HCT116 (cell line): Measurements from ENCODE around the gene RGL2. TPM values are rescaled to one million over a fixed set of nuclear protein-coding genes. Genes with fewer than 3 reads are reported as not detected.

Experiments
- ATAC-seq: fragments of 200-7000 bp; cut with Tn5 transposase; 2 replicates; pipeline ENCODE4 v1.9.1; 2020; ENCODE audit warnings: mild to moderate bottlenecking, moderate library complexity
- BruUV-seq: library from RNA; stranded (reverse); fragments of 400-500 nt; replicated peaks from 2 replicates; lab custom pipeline; 2021; lab: Mats Ljungman, UMichigan
- CTCF ChIA-PET: fragments of 300-600 bp; sonication (Branson Sonifier 250); formaldehyde crosslinking; loops from one replicate; lab custom pipeline; 2021; ENCODE audit warnings: antibody characterized with exemption; lab: Charles Lee
- POLR2A ChIA-PET: fragments of 300-600, 350-600 bp; sonication (Branson Sonifier 250); formaldehyde crosslinking; loops from one replicate; lab custom pipeline; 2021; ENCODE audit warnings: antibody characterized with exemption; lab: Charles Lee
- RAD21 ChIA-PET, 2 experiments: fragments of 300-600 bp; sonication (Branson Sonifier 250); formaldehyde crosslinking; loops; one replicate each; lab custom pipeline; 2023; ENCODE audit warnings: low total read pairs in 2 of 2; ENCODE audit not compliant: uncharacterized antibody in 2 of 2, unreplicated experiment in 2 of 2, low non-redundant PET in 1 of 2; lab: Charles Lee
- DNase-seq: peaks from one replicate; pipeline ENCODE4 v3.0.0-alpha.2; 2010; ENCODE audit warnings: low read depth, low spot score
- H2AFZ ChIP-seq: fragments of 200-600 bp; shearing (Covaris generic), sonication (generic); 2 replicates; pipeline ENCODE4 v1.6.1; 2017; ENCODE audit warnings: low read depth, mixed run types, mixed read lengths, antibody characterized with exemption, low read length; ENCODE audit not compliant: poor library complexity, severe bottlenecking
- H3K27ac ChIP-seq: 2 replicates; pipeline ENCODE4 v1.5.1; 2012; ENCODE audit warnings: low read depth, low read length
- H3K27me3 ChIP-seq: fragments of 200-600 bp; sonication (generic); 2 replicates; pipeline ENCODE4 v1.6.1; 2016; ENCODE audit warnings: mixed run types, low read length, mixed read lengths; ENCODE audit not compliant: insufficient read depth
- H3K36me3 ChIP-seq, 2 experiments: fragments of 200-500 bp in 1 of 2; fragments of 200-600 bp in 1 of 2; sonication (Bioruptor generic) in 1 of 2; sonication (generic) in 1 of 2; 2 replicates each; pipeline versions ENCODE4 v1.5.1 to v1.6.1; 2014 to 2016; ENCODE audit warnings: low read length in 2 of 2, inconsistent platforms in 1 of 2, mixed read lengths in 1 of 2, mixed run types in 1 of 2; ENCODE audit not compliant: insufficient read depth in 2 of 2, control insufficient read depth in 1 of 2
- H3K4me1 ChIP-seq, 2 experiments: fragments of 200-600 bp in 1 of 2; sonication (generic) in 1 of 2; 2 replicates each; pipeline versions ENCODE4 v1.5.1 to v1.6.1; 2012 to 2017; ENCODE audit warnings: low read length in 2 of 2, inconsistent platforms in 1 of 2, mild to moderate bottlenecking in 1 of 2, mixed read lengths in 1 of 2, mixed run types in 1 of 2, moderate library complexity in 1 of 2; ENCODE audit not compliant: insufficient read depth in 2 of 2, control insufficient read depth in 1 of 2
- H3K4me2 ChIP-seq: fragments of 200-600 bp; sonication (generic); 2 replicates; pipeline ENCODE4 v1.6.1; 2017; ENCODE audit warnings: mixed run types, low read length, mixed read lengths
- H3K4me3 ChIP-seq, 2 experiments: fragments of 200-600 bp in 1 of 2; sonication (generic) in 1 of 2; replicated peaks in 1 of 2; 2 replicates each; pipeline ENCODE4 v1.5.1; 2011 to 2016; ENCODE audit warnings: low read length in 2 of 2, control low read depth in 1 of 2, low read depth in 1 of 2, mild to moderate bottlenecking in 1 of 2, mixed read lengths in 1 of 2, mixed run types in 1 of 2
- H3K79me2 ChIP-seq: fragments of 200-600 bp; sonication (generic); 2 replicates; pipeline ENCODE4 v1.6.1; 2017; ENCODE audit warnings: mild to moderate bottlenecking, mixed run types, low read length, moderate library complexity, mixed read lengths; ENCODE audit not compliant: insufficient read depth
- H3K9ac ChIP-seq: fragments of 200-600 bp; sonication (generic); 2 replicates; pipeline ENCODE4 v1.6.1; 2016; ENCODE audit warnings: low read length, mixed read lengths
- H3K9me2 ChIP-seq: fragments of 200-600 bp; sonication (generic), shearing (Covaris generic); 2 replicates; pipeline ENCODE4 v1.6.1; 2017; ENCODE audit warnings: mixed run types, mild to moderate bottlenecking, moderate library complexity; ENCODE audit not compliant: insufficient read depth
- H3K9me3 ChIP-seq, 2 experiments: fragments of 200-500 bp in 1 of 2; fragments of 200-600 bp in 1 of 2; sonication (Bioruptor generic) in 1 of 2; sonication (generic) in 1 of 2; 2 replicates each; pipeline ENCODE4 v1.6.1; 2014 to 2017; ENCODE audit warnings: low read length in 2 of 2, mixed read lengths in 2 of 2, inconsistent platforms in 1 of 2, low read depth in 1 of 2, mild to moderate bottlenecking in 1 of 2, mixed run types in 1 of 2, moderate library complexity in 1 of 2; ENCODE audit not compliant: control insufficient read depth in 1 of 2, insufficient read depth in 1 of 2
- H4K20me1 ChIP-seq: fragments of 200-600 bp; sonication (generic), shearing (Covaris generic); 2 replicates; pipeline ENCODE4 v1.6.1; 2017; ENCODE audit warnings: mixed run types, mild to moderate bottlenecking, moderate library complexity; ENCODE audit not compliant: insufficient read depth
- CBX3 ChIP-seq: IDR thresholded peaks from 2 replicates; pipeline ENCODE4 v1.6.1; 2012; ENCODE audit warnings: low read depth
- CEBPB ChIP-seq: IDR thresholded peaks from 2 replicates; pipeline ENCODE4 v1.6.1; 2012; ENCODE audit warnings: low read depth
- ELF1 ChIP-seq: IDR thresholded peaks from 2 replicates; pipeline ENCODE4 v1.6.1; 2012; ENCODE audit warnings: low read depth, borderline replicate concordance
- EZH2 ChIP-seq: fragments of 200-600 bp; sonication (generic); IDR thresholded peaks from 2 replicates; pipeline ENCODE4 v1.6.1; 2017; ENCODE audit warnings: antibody characterized with exemption, mixed run types
- FOSL1 ChIP-seq: IDR thresholded peaks from 2 replicates; pipeline ENCODE4 v1.6.1; 2012; ENCODE audit warnings: low read depth
- JUND ChIP-seq: IDR thresholded peaks from 2 replicates; pipeline ENCODE4 v1.6.1; 2012
- POLR2A ChIP-seq: IDR thresholded peaks from 2 replicates; pipeline ENCODE4 v1.7.0; 2011; ENCODE audit warnings: borderline replicate concordance; ENCODE audit not compliant: insufficient read depth, insufficient read length; ENCODE audit errors: extremely low read depth
- POLR2AphosphoS5 ChIP-seq: IDR thresholded peaks from 2 replicates; pipeline ENCODE4 v1.6.1; 2011; ENCODE audit warnings: mild to moderate bottlenecking, low read depth, low read length, moderate library complexity
- SIN3A ChIP-seq: IDR thresholded peaks from 2 replicates; pipeline ENCODE4 v1.6.1; 2012; ENCODE audit warnings: low read depth
- SP1 ChIP-seq: IDR thresholded peaks from 2 replicates; pipeline ENCODE4 v1.6.1; 2012; ENCODE audit warnings: low read depth
- SRF ChIP-seq: IDR thresholded peaks from 2 replicates; pipeline ENCODE4 v1.6.1; 2012; ENCODE audit warnings: low read depth
- TCF7L2 ChIP-seq: IDR thresholded peaks from 2 replicates; pipeline ENCODE4 v1.7.0; 2011; ENCODE audit warnings: borderline replicate concordance, inconsistent platforms; ENCODE audit not compliant: insufficient read depth, insufficient read length; ENCODE audit errors: extremely low read depth
- YY1 ChIP-seq: IDR thresholded peaks from 2 replicates; pipeline ENCODE4 v1.6.1; 2011; ENCODE audit warnings: low read length, low read depth, moderate library complexity, mild to moderate bottlenecking; ENCODE audit not compliant: insufficient replicate concordance; ENCODE audit errors: extremely low read depth
- ZFX ChIP-seq: fragments of 450-650 bp; IDR thresholded peaks from 2 replicates; pipeline ENCODE4 v1.6.1; 2017
- ZNF274 ChIP-seq: fragments of 200-500 bp; sonication (Bioruptor generic); IDR thresholded peaks from 2 replicates; pipeline ENCODE4 v1.6.1; 2014; ENCODE audit warnings: mild to moderate bottlenecking, low read depth, low read length, inconsistent platforms
- intact Hi-C: fragments of 100-400 bp; cut with micrococcal nuclease; formaldehyde crosslinking; loops from 2 replicates; pipeline ENCODE4 v1.10.0; 2022
- total RNA-seq: library from RNA; stranded (reverse); gene quantifications from one replicate; pipeline ENCODE4 v1.2.1, GENCODE V29; 2021; ENCODE audit not compliant: unreplicated experiment
- TF ChIP-seq, protein P1 (sequence below): IDR thresholded peaks from 2 replicates; pipeline ENCODE4 v1.6.1; 2011; ENCODE audit warnings: mild to moderate bottlenecking, low read length, moderate library complexity; ENCODE audit not compliant: insufficient replicate concordance; ENCODE audit errors: extremely low read depth
- TF ChIP-seq, protein P2 (sequence below): IDR thresholded peaks from 2 replicates; pipeline ENCODE4 v1.6.1; 2012
- TF ChIP-seq, protein P3 (sequence below), 3 experiments: fragments of 200-600 bp in 1 of 3; sonication (generic) in 1 of 3; IDR thresholded peaks in 2 of 3; conservative IDR thresholded peaks in 1 of 3; 2 replicates each; pipeline ENCODE4 v1.5.1; 2012 to 2017; ENCODE audit warnings: low read depth in 2 of 3, low read length in 2 of 3, antibody characterized with exemption in 1 of 3, borderline replicate concordance in 1 of 3, control low read depth in 1 of 3, mild to moderate bottlenecking in 1 of 3, mixed read lengths in 1 of 3, mixed run types in 1 of 3, moderate library complexity in 1 of 3; ENCODE audit not compliant: insufficient read depth in 1 of 3

Gene RGL2
- total RNA-seq, 1 experiment from 2014 or later = 53.4 TPM

DNA sequence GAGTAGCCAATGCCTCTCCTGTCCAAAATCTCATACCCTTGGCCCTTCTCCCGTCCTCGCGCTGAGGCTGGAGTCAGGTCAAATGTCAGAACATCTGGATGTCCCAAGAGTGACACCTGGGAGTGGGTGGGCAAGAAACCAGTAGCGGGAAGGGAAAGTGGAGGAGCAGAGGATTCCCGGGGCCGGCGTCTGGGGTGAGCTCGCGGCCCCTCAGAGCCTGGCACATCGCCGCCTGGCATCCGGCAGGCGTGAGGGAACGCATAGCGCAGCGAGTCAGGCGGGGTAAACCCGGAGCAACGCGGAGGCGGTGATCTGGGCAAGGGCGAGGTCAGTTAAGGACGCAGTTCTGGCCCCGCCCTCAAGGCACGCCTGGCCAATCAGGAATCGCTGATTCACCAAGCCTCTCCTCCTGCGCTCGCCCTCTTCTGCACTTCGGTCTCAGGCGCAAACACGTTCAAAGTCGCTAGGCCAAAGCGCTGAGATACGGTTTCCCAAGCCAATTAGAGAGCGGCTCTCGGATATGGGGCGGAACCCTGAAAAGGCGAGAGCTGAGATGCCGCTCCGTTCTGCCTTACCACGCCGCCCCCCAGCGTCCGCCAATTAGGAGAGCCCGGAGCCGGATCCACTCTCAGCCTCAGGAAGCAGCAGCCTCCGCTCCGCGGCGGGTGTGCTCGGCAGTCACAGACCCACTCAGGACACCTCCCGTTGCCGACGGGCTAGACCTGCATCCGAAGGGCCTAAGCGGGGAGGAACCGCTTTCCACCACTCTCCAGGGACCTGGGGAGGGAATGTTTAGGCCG is 49.6 kb downstream of the RGL2 start:
- peak overlapping the region; percentile 88 for H3K9ac ChIP-seq
- POLR2A ChIA-PET = interaction anchor here (0.6 to 4.0 kb wide), 9 partner anchors 9 to 277 kb away, joined by 3 to 24 read pairs (median 5); partner anchors contain the start of genes B3GALT4, RPS18 and VPS52
- DNase-seq = peak; percentile 99
- CTCF ChIA-PET = interaction anchor here (0.7 to 4.3 kb wide), 19 partner anchors 9 to 316 kb away, joined by 3 to 49 read pairs (median 6); partner anchors contain the start of genes HSD17B8 and RING1
- no peak overlapping the region for H2AFZ ChIP-seq
- H3K4me3 ChIP-seq = peak overlapping the region; percentile 74 to 85
- no peaks in the 10 kb centered on the region for H3K27me3 ChIP-seq
- no peaks in the 10 kb centered on the region for H3K36me3 ChIP-seq
- H3K79me2 ChIP-seq = no peaks in the 10 kb centered on the region
- no peaks in the 10 kb centered on the region for H4K20me1 ChIP-seq
- H3K4me2 ChIP-seq = peak overlapping the region; percentile 99
- H3K4me1 ChIP-seq = peaks cover 16 to 37% of the 10 kb centered on the region in 2 experiments
- H3K9me2 ChIP-seq = no peaks in the 10 kb centered on the region
- BruUV-seq = no TSS peak
- intact Hi-C loops = loop anchor here (1.0 to 2.0 kb wide), 7 partner anchors 44 to 249 kb away; partner anchors contain the start of genes HSD17B8, RXRB and SLC39A7
- H3K9me3 ChIP-seq = no peaks in the 10 kb centered on the region
- RAD21 ChIA-PET = interaction anchor here in 1 of 2 experiments (0.7 to 1.4 kb wide), 2 partner anchors 51 to 88 kb away, joined by 3 to 5 read pairs; no protein-coding TSS in a partner anchor
- peak; percentile 91 for ATAC-seq
- H3K27ac ChIP-seq = peak overlapping the region; percentile 90
- TF ChIP-seq, protein P1, sequence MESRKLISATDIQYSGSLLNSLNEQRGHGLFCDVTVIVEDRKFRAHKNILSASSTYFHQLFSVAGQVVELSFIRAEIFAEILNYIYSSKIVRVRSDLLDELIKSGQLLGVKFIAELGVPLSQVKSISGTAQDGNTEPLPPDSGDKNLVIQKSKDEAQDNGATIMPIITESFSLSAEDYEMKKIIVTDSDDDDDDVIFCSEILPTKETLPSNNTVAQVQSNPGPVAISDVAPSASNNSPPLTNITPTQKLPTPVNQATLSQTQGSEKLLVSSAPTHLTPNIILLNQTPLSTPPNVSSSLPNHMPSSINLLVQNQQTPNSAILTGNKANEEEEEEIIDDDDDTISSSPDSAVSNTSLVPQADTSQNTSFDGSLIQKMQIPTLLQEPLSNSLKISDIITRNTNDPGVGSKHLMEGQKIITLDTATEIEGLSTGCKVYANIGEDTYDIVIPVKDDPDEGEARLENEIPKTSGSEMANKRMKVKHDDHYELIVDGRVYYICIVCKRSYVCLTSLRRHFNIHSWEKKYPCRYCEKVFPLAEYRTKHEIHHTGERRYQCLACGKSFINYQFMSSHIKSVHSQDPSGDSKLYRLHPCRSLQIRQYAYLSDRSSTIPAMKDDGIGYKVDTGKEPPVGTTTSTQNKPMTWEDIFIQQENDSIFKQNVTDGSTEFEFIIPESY = no peak
- TF ChIP-seq CEBPB (no peak), POLR2A (peak; percentile 65), ZNF274 (no peak), POLR2AphosphoS5 (peak; percentile 93), ELF1 (no peak), EZH2 (no peak), TCF7L2 (peak; percentile 70), FOSL1 (no peak; the same call in 1 of the 2 replicates), ZFX (peak; percentile 66; the same call in 1 of the 2 replicates), SIN3A (peak; percentile 86), SRF (peak; percentile 62; the same call in 1 of the 2 replicates), YY1 (no peak), SP1 (peak; percentile 86), CBX3 (no peak), JUND (no peak)
- TF ChIP-seq, protein P2, sequence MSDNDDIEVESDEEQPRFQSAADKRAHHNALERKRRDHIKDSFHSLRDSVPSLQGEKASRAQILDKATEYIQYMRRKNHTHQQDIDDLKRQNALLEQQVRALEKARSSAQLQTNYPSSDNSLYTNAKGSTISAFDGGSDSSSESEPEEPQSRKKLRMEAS = peak; percentile 58; the same call in 1 of the 2 replicates
- TF ChIP-seq, protein P3, sequence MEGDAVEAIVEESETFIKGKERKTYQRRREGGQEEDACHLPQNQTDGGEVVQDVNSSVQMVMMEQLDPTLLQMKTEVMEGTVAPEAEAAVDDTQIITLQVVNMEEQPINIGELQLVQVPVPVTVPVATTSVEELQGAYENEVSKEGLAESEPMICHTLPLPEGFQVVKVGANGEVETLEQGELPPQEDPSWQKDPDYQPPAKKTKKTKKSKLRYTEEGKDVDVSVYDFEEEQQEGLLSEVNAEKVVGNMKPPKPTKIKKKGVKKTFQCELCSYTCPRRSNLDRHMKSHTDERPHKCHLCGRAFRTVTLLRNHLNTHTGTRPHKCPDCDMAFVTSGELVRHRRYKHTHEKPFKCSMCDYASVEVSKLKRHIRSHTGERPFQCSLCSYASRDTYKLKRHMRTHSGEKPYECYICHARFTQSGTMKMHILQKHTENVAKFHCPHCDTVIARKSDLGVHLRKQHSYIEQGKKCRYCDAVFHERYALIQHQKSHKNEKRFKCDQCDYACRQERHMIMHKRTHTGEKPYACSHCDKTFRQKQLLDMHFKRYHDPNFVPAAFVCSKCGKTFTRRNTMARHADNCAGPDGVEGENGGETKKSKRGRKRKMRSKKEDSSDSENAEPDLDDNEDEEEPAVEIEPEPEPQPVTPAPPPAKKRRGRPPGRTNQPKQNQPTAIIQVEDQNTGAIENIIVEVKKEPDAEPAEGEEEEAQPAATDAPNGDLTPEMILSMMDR (IDR thresholded peaks at IDR 0.05 in 2 of 3, conservative IDR thresholded peaks at IDR 0.05 in 1 of 3; ENCODE audit: borderline replicate concordance in 1 of 3, insufficient read depth in 1 of 3, low read depth in 2 of 3, low read length in 2 of 3) = no peak
